Kidney (tissue), 14 donors: ENCODE data around the gene THRB. TPM values are rescaled to one million over a fixed set of nuclear protein-coding genes. Genes with fewer than 3 reads are reported as not detected.

ENCODE experiments used
- DNase-seq, 5 donors: peaks; one replicate each; pipeline ENCODE4 v3.0.0-alpha.2; 2013 to 2020
- FAIRE-seq: peaks from 2 replicates; lab custom pipeline; 2012; peaks lifted over from hg19 to GRCh38; lab: Jason Lieb, UNC
- H3K27ac ChIP-seq, 2 donors: one replicate each; pipeline ENCODE4 v1.7.0; 2013; ENCODE audit warnings: low read depth in 2 of 2, low read length in 2 of 2, inconsistent platforms in 1 of 2
- H3K27me3 ChIP-seq: one replicate; pipeline ENCODE4 v1.7.1; 2013; ENCODE audit warnings: low read length, inconsistent platforms; ENCODE audit not compliant: control insufficient read depth, insufficient read depth
- H3K36me3 ChIP-seq, 3 donors: one replicate each; pipeline versions ENCODE4 v1.7.0 to v1.7.1; 2013; ENCODE audit warnings: low read length in 3 of 3, control low read depth in 1 of 3, inconsistent platforms in 1 of 3; ENCODE audit not compliant: insufficient read depth in 3 of 3, control insufficient read depth in 2 of 3
- H3K4me1 ChIP-seq, 3 donors: one replicate each; pipeline versions ENCODE4 v1.7.0 to v1.7.1; 2013; ENCODE audit warnings: low read length in 3 of 3, inconsistent platforms in 1 of 3, low read depth in 1 of 3; ENCODE audit not compliant: control insufficient read depth in 2 of 3, insufficient read depth in 2 of 3
- H3K4me3 ChIP-seq, 3 donors: one replicate each; pipeline versions ENCODE4 v1.7.0 to v1.8.1; 2013; ENCODE audit warnings: low read length in 3 of 3, control low read depth in 1 of 3, inconsistent platforms in 1 of 3
- H3K9ac ChIP-seq, 3 donors: one replicate each; pipeline versions ENCODE4 v1.7.0 to v1.7.1; 2013; ENCODE audit warnings: low read length in 3 of 3, control low read depth in 1 of 3, inconsistent platforms in 1 of 3
- H3K9me3 ChIP-seq, 3 donors: one replicate each; pipeline versions ENCODE4 v1.7.0 to v1.7.1; 2013; ENCODE audit warnings: low read length in 3 of 3, control low read depth in 1 of 3, inconsistent platforms in 1 of 3; ENCODE audit not compliant: control insufficient read depth in 2 of 3, insufficient read depth in 1 of 3
- CTCF ChIP-seq: IDR thresholded peaks from 3 replicates; pipeline ENCODE4 v1.5.1; 2012; ENCODE audit warnings: mild to moderate bottlenecking, moderate library complexity, borderline replicate concordance; ENCODE audit not compliant: insufficient read depth; ENCODE audit errors: extremely low read depth
- intact Hi-C: fragments of 100-400 bp; cut with DNase I; formaldehyde crosslinking; loops from one replicate; pipeline ENCODE4 v1.11.1; 2022
- polyA plus RNA-seq: library from polyadenylated mRNA; stranded (reverse); fragments of 350-450 nt; fragmentation: Illumina TruSeq; extraction: RNeasy Lipid Tissue Mini Kit (QIAGEN cat#74804); gene quantifications from one replicate; pipeline ENCODE4 v1.2.3, GENCODE V29; 2014; ENCODE audit warnings: low read depth, low replicate concordance; ENCODE audit not compliant: insufficient read depth
- total RNA-seq: library from RNA; stranded (reverse); fragmentation: NEBNext Ultra II Directional; extraction: Animal tissue kit (Norgen Biotek cat#: 25700); gene quantifications from one replicate; pipeline ENCODE4 v1.2.1, GENCODE V29; 2021
- donor health status: control.
- donor health status: control.
- donor health status: control.
- donor health status: control.
- donor health status: control.
- donor health status: DM: yes; HTN: yes; CAD: no.
- donor health status: Normal renal cell carcinoma (clear cell type).

THRB gene
- total and polyA plus RNA-seq, 2 donors from 2014 or later, result 4.5 to 17.2 TPM

- no peaks in the 10 kb centered on the region for H3K36me3 ChIP-seq
- DNase-seq (no peak), FAIRE-seq (no peak)
- H3K4me3 ChIP-seq, result no peak overlapping the region
- H3K27me3 ChIP-seq, result no peaks in the 10 kb centered on the region
- no peaks in the 10 kb centered on the region for H3K9me3 ChIP-seq
- H3K4me1 ChIP-seq, result no peaks in the 10 kb centered on the region
- H3K27ac ChIP-seq, result no peak overlapping the region
- TF ChIP-seq CTCF, result no peak
- H3K9ac ChIP-seq, result no peak overlapping the region
- intact Hi-C loops, result no loop called here
Observed at GRCh38 chr3:24529210-24529609, 34.6 kb upstream of the THRB start.

- DNase-seq (no peak), FAIRE-seq (no peak)
- no peaks in the 10 kb centered on the region for H3K27me3 ChIP-seq
- H3K9me3 ChIP-seq, result no peaks in the 10 kb centered on the region
- no peak for TF ChIP-seq CTCF
- H3K36me3 ChIP-seq, result no peaks in the 10 kb centered on the region
- intact Hi-C loops, result no loop called here
- H3K27ac ChIP-seq, result no peak overlapping the region
- H3K9ac ChIP-seq, result no peak overlapping the region
- H3K4me1 ChIP-seq, result no peaks in the 10 kb centered on the region
- H3K4me3 ChIP-seq, result no peak overlapping the region
Observed at GRCh38 chr3:24526640-24527212, 32.1 kb upstream of the THRB start.

- H3K9ac ChIP-seq, result no peak overlapping the region
- TF ChIP-seq CTCF, result no peak
- H3K9me3 ChIP-seq, result no peaks in the 10 kb centered on the region
- FAIRE-seq (no peak), DNase-seq (no peak)
- H3K4me3 ChIP-seq, result no peak overlapping the region
- intact Hi-C loops, result no loop called here
- no peak overlapping the region for H3K27ac ChIP-seq
- no peaks in the 10 kb centered on the region for H3K36me3 ChIP-seq
- H3K27me3 ChIP-seq, result no peaks in the 10 kb centered on the region
- H3K4me1 ChIP-seq, result peaks cover 0 to 7% (median 3%) of the 10 kb centered on the region in 3 donors
Observed at GRCh38 chr3:24525557-24525956, 30.9 kb upstream of the THRB start.

GRCh38 chr3:24525022-24525421 is 30.4 kb upstream of the THRB start:
- TF ChIP-seq CTCF, result no peak
- intact Hi-C loops, result no loop called here

More at GRCh38 chr3:24525022-24525421, 30.4 kb upstream of the THRB start:
- Histone ChIP-seq H3K9ac (no peak overlapping the region), H3K27me3 (peaks cover under 1% of the 10 kb centered on the region), H3K4me3 (no peak overlapping the region), H3K4me1 (peaks cover 0 to 9% (median 3%) of the 10 kb centered on the region in 3 donors), H3K36me3 (no peaks in the 10 kb centered on the region), H3K9me3 (no peaks in the 10 kb centered on the region), H3K27ac (no peak overlapping the region)
- FAIRE-seq, result no peak
- no peak for DNase-seq
